NCI-H1105 (cell line): ENCODE measurements around the gene GRIK3.

Experiments
- DNase-seq: peaks from one replicate; lab custom pipeline; 2025; lab: John Stamatoyannopoulos, UW

The GRIK3 gene

GRCh38 chr1:36851595-36851994 lies 182.7 kb downstream of the GRIK3 start:
- no peak for DNase-seq

- no peak for DNase-seq
Measured at GRCh38 chr1:36851087-36851486, 183.2 kb downstream of the GRIK3 start.

- DNase-seq: no peak
Measured at GRCh38 chr1:36849956-36850355, 184.4 kb downstream of the GRIK3 start.

- no peak for DNase-seq
Measured at GRCh38 chr1:36847761-36848160, 186.6 kb downstream of the GRIK3 start.

GRCh38 chr1:36847186-36847585 lies 187.1 kb downstream of the GRIK3 start:
- DNase-seq: no peak

GRCh38 chr1:36846357-36846756 lies 188.0 kb downstream of the GRIK3 start:
- no peak for DNase-seq

GRCh38 chr1:36845802-36846201 lies 188.5 kb downstream of the GRIK3 start:
- DNase-seq: no peak

- DNase-seq: no peak
Measured at GRCh38 chr1:36844917-36845316, 189.4 kb downstream of the GRIK3 start.

GRCh38 chr1:36843906-36844610 lies 190.3 kb downstream of the GRIK3 start:
- DNase-seq: no peak

GRCh38 chr1:36843027-36843426 lies 191.3 kb downstream of the GRIK3 start:
- DNase-seq: no peak

GRCh38 chr1:36842448-36842847 lies 191.9 kb downstream of the GRIK3 start:
- DNase-seq: no peak

- no peak for DNase-seq
Measured at GRCh38 chr1:36839485-36839884, 194.8 kb downstream of the GRIK3 start.

GRCh38 chr1:36838888-36839287 lies 195.4 kb downstream of the GRIK3 start:
- no peak for DNase-seq

- no peak for DNase-seq
Measured at GRCh38 chr1:36836916-36837315, 197.4 kb downstream of the GRIK3 start.

GRCh38 chr1:36836196-36836883 lies 198.0 kb downstream of the GRIK3 start:
- DNase-seq: peak; percentile 88

GRCh38 chr1:36835696-36836095 lies 198.6 kb downstream of the GRIK3 start:
- DNase-seq: no peak

- DNase-seq: no peak
Measured at GRCh38 chr1:36835017-36835695, 199.2 kb downstream of the GRIK3 start.

- DNase-seq: no peak
Measured at GRCh38 chr1:36834586-36834985, 199.7 kb downstream of the GRIK3 start.

- DNase-seq: peak; percentile 29
Measured at GRCh38 chr1:36831186-36831810, 203.0 kb downstream of the GRIK3 start.

GRCh38 chr1:36829961-36830360 lies 204.4 kb downstream of the GRIK3 start:
- no peak for DNase-seq

- DNase-seq: no peak
Measured at GRCh38 chr1:36829066-36829465, 205.2 kb downstream of the GRIK3 start.

GRCh38 chr1:36825226-36825625 lies 209.1 kb downstream of the GRIK3 start:
- no peak for DNase-seq

- no peak for DNase-seq
Measured at GRCh38 chr1:36824390-36824861, 209.9 kb downstream of the GRIK3 start.
